ENCODE data around the gene RPS6KA4.

RPS6KA4 gene

DNA sequence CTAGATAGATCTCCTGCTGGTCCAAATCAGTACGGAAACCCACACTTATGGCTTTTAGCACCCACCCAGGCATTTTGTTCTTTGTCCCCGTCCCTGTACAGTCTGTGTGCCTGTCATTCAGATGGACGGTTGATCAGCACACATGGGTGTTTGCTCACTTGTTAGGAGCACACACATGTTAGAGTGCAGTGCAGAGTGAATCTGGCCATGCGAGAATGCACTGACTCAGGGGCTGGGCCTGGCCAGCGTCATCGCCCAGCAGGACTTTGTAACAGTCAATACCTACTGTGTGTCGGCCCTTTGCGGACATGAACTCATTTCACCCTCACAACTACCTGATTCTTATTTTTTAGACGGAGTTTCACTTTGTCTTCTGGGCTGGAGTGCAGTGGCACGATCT, 3.4 kb downstream of the RPS6KA4 start:
- DNase-seq, result no peak

DNA sequence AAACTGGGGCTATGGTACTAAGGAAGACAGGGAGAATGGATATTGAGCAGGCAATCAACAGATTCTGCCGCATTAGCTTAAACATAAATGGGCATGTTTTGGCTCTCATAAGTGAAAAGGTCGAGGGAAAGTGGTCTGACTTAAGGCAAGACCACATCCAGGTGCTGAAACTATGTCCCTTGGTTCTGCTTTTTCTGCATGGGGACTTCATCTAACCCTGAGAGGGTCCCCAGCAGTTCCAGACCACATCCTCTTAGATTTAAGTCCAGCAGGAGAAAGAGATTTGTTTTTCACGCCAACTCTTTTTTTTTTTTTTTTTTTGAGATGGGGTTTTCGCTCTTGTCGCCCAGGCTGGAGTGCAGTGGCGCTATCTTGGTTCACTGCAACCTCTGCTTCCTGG, 5.5 kb downstream of the RPS6KA4 start:
- DNase-seq, result no peak

DNA sequence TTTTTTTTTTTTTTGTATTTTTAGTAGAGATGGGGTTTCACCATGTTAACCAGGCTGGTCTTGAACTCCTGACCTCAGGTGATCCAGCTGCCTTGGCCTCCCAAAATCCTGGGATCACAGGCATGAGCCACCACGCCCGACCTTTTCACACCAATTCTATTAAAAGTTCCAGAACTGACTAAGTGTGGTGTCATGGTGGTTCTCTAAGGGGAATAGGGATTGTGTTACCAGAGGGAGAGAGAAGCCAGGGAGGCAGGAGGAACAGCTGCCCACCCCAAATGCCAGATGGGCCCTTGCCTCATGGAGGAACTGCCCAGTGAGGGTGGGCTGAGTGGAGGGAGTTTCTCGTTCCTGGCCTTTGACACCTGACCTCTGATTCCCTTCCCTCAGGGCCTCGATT, 5.9 kb downstream of the RPS6KA4 start:
- no peak for DNase-seq

DNA sequence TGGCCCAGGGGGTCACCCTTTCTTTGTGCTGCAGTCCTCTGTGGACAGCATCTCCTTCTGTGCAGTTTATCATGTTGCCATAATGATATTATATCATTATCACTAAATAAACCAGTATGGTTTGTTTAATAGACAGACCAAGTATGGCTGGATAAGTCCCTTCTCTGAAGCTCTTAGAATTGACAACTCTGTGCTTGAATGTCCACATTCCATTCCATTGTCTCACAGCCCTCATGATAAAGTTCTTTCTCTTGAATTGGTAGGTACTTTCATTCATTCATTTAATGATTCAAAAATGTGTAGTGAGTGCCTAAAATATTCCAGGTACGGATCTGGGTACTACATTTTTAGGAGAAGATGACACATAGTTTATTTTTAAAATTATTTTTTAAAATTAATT, 7.8 kb downstream of the RPS6KA4 start:
- DNase-seq, result no peak

DNA sequence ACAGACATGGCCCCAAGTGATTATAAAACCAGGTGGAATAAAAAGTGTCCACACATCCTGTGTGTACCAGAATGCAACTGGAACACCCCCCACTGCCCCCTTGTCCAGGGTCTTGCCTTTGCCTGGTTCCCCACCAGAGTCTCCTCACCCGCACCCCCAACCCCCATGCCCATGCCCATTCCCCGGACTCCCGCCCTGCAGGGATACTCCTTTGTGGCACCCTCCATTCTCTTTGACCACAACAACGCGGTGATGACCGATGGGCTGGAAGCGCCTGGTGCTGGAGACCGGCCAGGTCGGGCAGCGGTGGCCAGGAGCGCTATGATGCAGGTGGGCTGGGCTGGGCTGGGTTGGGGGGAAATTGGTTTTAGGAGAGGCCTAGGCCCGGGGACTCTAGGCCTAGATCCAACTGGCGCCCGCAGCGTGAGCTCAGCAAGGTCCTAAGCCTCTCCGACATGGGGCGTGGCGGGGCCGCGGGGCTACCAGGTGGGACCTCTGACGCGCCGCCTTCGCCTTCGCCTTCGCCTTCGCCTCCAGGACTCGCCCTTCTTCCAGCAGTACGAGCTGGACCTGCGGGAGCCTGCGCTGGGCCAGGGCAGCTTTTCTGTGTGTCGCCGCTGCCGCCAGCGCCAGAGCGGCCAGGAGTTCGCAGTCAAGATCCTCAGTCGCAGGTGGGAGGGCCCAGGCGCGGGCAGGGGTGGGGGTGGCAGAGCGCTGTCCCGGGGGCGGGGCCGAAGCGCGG, 9.1 kb downstream of the RPS6KA4 start:
- DNase-seq, result no peak

DNA sequence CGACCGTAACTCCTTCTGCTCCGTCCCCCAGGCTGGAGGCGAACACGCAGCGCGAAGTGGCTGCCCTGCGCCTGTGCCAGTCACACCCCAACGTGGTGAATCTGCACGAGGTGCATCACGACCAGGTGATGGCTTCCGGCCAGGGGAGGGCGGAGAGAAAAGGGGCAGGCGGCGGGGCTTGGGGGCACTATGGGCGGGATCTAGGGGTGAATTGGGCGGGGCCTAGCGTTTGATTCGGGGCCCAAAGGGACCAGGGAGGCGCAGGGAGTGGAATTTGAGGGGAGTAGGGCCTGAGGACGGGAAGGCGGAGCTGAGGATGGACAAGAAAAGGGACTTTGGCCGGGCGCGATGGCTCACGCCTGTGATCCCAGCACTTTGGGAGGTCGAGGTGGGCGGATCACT, 9.7 kb downstream of the RPS6KA4 start:
- no peak for DNase-seq

DNA sequence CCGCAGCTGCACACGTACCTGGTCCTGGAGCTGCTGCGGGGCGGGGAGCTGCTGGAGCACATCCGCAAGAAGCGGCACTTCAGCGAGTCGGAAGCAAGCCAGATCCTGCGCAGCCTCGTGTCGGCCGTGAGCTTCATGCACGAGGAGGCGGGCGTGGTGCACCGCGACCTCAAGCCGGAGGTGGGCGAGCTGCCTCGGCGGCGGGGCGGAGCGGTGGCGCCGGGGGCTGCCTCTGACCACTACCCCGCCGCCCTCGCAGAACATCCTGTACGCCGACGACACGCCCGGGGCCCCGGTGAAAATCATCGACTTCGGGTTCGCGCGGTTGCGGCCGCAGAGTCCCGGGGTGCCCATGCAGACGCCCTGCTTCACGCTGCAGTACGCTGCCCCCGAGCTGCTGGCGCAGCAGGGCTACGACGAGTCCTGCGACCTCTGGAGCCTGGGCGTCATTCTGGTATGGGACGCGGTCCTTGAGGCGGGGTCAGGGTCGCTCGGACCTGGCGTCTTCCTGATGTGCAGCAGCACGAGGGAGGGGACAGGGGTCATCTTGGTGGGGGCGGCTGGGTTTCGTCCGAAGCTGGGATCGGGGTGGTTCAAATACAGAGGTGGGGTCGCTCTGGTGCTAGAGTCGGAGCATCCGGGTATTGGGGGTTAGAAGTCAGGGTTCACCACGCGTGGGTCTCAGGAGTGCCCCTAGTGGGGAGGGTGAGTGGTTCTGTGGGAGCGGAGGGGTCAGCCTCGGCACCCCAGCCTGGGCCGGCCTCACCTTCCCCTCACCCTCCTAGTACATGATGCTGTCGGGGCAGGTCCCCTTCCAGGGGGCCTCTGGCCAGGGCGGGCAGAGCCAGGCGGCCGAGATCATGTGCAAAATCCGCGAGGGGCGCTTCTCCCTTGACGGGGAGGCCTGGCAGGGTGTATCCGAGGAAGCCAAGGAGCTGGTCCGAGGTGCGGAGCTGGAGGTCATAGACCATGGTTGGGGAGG, 10.8 kb downstream of the RPS6KA4 start:
- no peak for DNase-seq

DNA sequence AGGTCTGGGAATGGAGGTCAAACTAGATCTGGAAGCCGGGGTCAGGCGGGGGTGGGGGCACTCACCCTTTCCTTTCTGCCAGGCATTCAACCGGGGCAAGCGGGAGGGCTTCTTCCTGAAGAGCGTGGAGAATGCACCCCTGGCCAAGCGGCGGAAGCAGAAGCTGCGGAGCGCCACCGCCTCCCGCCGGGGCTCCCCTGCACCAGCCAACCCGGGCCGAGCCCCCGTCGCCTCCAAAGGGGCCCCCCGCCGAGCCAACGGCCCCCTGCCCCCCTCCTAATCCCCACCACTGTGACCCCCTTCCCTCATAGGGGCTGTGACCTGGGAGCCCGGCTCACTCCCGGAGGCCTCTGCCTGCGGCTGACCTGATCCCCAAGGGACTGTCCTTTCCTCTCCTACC, 12.2 kb downstream of the RPS6KA4 start:
- DNase-seq, result no peak

DNA sequence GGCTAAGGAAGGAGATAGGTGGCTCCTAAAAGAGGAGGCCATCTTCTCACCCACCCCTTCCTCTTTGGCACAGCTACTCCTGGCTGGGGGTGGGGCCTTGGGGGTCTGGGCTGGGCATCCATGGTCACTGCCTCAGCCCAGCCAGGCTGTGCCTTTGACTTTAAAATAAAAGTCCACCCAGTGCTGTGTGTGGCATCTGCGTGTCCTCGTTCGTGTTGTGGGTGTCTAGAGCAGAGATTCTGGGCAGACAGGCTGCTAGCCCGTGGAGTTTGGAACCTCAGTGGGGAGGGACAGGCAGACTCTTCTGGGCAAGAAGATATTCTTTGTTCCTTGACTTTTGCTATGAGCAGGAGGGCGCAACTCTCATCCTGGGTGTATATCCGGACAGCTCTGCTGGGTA, 13.1 kb downstream of the RPS6KA4 start:
- no peak for DNase-seq

DNA sequence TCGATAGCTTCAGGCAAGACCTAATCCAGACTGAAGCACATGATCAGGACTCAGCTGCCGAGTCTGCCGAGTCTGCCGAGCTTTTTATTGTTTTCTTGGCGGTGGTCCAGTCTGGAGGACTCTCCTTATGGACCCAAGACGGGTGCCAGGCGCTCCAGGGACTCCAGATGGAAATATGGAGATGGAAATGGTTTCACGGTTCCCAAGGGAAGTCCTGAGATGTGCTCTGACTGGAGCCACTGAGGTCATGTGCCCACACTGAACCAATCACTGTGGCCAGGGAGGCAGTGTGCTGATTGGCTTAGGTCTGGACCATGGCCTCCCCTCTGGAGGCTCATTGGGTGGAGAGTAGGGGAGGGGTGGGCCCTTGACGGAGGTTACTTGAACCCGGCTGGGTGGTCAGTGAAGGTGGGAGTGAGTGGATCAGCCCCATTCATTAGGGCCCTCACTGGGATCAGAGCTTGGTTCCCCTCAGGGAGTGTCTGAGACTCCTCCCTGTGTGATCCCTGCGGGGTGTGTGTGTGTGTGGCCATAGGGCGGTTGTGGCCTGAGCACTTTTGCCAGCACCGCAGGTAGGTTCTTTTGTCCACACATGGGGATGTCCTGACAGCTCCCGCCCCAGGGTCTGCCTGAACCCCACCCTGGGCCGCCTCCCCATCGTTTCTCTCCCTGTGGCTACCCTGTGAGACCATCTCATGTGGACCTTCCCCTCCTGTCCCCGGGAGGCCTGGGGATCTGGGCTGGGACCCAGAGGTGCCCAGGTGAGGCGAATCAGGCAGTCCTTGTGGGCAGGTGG, 14.0 kb downstream of the RPS6KA4 start:
- peak in 49 of 56 donors; percentile 15 to 90 (median 65) for DNase-seq

DNA sequence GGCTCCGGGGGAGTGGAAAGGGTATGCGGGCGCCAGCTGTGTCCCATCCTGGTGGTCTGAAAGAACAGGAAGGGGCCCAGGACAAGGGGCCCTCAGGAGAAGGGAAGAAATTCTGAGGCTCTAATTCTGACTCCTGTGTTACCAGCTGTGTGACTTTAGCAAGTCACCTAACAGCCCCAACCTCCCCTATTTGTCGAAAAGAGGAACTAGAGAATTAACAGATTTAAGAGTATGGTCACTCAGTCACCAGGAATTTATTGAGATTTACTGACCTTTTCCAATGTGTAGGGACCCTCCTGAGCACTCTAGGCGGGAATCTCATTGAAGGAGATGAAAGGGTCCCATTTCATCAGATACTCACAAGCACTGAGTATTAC, 14.6 kb downstream of the RPS6KA4 start:
- no peak for DNase-seq

DNA sequence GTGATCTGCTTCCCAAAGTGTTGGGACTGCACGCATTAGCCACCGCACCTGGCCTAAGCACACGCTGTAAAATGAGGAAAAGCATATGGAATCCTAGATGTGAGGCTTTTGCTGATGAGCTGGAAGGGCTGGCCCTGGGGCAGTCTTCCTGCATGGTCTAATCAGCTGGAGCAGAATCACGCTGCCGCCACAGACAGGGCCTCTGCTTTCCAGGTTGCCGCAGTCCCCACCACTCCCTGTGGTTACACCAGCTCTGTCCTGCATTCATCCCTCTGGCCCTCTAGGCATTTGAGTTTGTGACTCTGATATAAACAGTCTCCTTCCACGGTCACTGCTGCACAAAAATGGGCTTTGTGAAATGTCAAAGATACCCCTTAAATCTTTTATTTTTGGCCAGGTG, 17.1 kb downstream of the RPS6KA4 start:
- DNase-seq, result no peak

DNA sequence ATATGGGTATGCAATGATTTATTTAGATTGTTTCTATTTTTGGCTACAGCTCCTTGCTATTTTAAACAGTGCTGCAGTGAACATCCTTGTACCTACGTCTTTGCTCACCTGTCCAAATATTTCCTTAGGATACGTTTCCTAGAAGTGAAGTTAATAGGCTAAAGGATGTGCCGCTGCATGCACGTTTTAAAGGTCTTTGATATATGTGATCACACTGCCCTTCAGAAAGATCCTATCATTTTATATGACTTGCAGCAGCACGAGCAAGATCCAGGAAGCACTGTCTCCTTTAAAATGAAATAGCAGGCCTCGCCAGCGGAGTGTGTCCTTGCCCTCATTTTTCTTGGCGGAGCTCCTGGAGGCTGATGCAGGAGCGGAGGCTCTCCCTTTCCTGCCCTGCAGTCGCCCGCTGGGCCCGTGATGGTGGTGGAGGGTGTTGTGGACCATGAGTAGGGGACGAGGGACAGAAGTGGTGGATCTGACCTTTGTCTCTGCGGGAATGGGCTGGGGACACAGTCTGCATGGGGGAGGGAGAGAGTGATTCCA, 19.4 kb downstream of the RPS6KA4 start:
- peak in 4 of 56 donors; percentile 12 to 42 (median 20) for DNase-seq

DNA sequence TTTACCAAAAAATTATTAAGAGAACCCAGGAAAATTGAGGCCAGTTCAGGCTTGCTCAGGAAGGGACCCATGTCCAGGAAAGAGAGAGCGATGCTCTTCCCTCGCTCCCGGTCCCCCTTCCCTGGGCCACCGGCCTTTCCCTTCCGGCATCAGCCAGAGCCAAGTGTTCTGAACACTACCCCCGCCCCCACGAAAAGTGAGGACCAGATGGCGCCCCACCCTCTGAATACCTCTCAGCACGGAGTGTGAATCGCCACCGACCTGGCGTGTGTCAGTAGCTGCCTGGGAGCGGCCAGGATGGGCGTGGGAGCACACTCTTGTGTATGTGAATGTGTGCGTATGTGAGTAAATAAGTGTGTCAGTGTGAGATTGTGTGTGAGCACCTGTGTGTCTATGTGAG, 20.2 kb downstream of the RPS6KA4 start:
- no peak for DNase-seq

DNA sequence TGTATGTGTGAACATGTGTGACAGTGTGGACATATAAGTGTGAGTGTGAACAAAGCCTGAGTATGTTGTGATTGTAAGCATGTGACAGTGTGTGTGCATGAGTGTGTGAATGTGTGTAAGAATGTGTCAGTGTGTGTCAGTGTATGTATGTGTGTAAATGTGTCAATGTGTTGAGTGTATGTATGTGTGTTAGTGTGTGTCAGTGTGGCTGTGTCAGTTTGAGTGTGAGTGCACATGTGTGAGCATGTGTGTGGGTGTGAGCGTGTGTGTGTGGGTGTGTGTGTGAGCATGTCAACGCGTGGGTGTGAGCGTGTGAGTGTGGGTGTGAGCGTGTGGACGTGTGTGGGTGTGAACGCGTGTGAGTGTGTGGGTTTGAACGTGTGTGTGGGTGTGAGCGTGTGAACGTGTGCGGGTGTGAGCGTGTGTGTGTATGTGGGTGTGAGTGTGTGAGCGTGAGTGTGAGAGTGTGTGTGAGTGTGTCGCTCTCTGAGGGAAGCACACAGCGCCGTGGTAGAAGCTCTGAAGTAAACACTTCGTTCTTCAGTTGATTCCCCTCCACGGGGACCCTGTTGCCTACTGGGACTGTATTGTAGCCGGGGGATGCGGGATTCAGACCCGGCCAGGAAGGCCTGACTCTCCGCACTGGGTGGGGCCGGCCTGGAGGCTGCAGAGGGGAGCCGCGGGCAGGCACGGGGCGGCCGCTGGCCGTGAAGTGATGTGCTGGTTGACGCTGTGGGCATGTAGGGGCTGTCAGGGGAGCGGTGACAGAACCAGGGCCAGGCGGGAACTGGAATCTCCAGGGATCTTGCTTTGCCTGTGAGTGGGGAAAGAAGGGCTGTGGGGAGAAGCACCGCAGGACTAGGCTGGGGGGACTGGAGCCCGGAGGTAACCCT, 21.1 kb downstream of the RPS6KA4 start:
- no peak for DNase-seq

DNA sequence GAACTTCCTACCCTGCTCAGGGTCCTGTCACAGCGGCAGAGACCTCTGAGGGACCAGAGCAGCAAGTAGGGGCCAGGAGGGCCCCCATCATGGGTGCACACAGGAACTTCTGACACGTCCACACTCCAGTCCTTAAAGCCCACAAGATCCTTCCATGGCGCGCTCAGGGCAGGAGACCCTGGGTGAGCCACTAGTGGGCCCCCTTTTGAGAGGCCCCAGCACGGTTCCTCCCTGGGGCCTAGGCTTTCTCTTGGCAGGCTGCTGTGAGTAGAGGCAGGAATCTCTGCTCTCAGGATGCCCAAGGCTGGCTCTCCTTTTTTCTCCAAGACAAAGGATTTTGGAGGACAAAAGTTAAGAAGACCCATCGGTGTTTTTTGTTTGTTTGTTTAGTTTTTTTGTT, 22.4 kb downstream of the RPS6KA4 start:
- no peak for DNase-seq

DNA sequence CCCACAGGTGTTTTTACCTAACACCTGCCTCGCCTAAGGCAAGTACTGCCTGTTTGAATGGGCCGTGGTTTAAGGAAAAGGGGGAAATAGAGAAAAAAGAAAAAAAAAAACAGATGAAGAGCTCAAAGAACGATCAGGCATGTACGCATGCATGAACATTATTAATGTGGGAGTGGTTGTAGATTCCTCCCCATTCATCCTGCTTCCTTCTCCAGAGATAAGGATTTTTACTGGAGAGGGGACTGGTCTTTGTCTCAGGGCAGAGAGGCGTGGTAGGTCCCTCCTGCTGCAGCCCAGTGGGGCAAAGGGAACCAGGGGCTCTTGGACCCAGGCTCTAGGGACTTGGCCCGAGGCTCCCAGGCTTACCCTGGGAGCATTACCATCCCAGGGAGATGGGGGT, 23.1 kb downstream of the RPS6KA4 start:
- no peak for DNase-seq

DNA sequence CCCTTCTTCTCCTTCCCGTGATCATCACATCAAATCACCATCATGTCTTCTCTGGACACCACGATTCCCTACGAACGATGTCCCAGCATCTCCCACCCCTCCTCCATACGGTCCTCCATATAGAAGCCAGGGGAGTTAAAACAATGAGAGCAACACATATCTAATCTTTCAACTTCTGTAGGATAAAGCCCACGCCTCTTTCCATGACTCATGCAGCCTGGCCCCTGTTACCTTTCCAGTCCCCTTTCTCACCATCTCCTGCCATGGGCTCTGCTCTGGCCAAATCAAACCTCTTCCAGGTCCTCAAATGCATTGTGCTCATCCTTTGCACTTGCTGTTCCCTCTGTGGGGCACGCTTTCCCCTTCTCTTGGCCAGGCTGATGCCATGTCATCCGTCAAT, 23.6 kb downstream of the RPS6KA4 start:
- DNase-seq, result no peak

DNA sequence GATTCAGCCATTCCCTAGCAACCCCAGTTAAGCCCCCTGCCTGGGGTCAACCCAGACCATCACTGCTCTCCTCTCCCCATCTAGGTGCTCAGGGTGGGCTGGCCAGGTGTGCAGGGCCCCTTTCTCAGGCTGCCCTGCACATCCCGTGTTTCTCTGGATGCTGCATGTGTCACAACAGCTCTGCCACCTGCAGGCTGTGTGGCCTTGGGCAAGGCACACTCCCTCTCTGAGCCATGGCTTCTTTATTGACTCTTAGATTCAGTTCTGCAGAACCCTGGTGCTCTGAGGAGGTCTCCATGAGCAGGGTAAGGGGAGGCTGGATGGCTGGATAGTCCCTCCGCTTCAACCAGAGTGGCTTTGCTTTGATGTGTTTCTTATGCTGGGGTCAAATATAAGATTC, 24.6 kb downstream of the RPS6KA4 start:
- no peak for DNase-seq

DNA sequence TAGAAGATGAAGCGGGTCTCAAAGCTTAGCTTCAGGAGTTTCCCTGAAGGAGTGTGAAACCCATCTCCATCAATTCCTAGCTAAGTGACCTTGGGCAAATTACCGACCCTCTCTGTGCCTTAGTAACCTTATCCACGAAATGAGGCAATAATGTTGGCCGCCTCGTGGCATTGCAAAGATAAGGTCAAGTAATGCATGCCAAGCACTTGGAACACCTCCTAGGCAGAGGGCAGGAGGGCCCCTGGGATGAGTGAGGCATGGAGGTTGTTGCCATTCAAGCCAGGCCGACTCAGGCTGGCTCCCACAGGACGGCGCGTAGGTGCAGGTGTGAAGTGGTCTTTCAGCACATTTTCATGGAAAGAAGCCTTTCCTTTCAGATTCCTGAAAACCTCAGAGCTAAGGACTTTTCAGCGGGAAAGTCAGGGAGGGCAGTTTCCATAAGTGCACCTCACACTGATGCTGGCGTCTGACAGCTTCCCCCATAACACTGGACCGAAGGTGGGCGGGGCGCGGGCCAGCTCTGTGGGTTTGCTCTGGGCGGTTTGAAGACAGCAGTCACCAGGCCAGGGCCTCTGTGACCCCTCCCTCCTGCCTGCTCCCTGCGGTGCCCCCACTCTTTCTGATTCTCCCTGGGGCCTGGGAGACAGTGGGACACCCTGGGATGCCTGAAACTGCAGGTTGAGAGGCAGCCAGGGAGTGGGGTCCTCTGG, 25.2 kb downstream of the RPS6KA4 start:
- DNase-seq, result no peak

Data from amygdala (tissue), 56 donors.